Lung (tissue), 12 donors: Measurements from ENCODE around the gene ODC1. TPM values are rescaled to one million over a fixed set of nuclear protein-coding genes. Genes with fewer than 3 reads are reported as not detected.
A peak's percentile ranks its signal among the peaks of the same experiment; 100 is the strongest.

ENCODE experiments used
- ATAC-seq: fragments of 200-7000 bp; cut with Tn5 transposase; one replicate; pipeline ENCODE4 v1.9.1; 2020; ENCODE audit warnings: moderate number of reproducible peaks; ENCODE audit not compliant: insufficient read depth, low FRiP score
- DNase-seq, 3 donors: peaks; one replicate each; pipeline ENCODE4 v3.0.0-alpha.2; 2013 to 2017
- H3K27ac ChIP-seq, 2 donors: one replicate each; pipeline ENCODE4 v1.5.1; 2013; ENCODE audit warnings: mild to moderate bottlenecking in 2 of 2, moderate library complexity in 2 of 2, control low read depth in 1 of 2, inconsistent platforms in 1 of 2, low read depth in 1 of 2, low read length in 1 of 2
- H3K27me3 ChIP-seq, 3 donors: one replicate each; pipeline ENCODE4 v1.5.1; 2013; ENCODE audit warnings: low read length in 2 of 3; ENCODE audit not compliant: control insufficient read depth in 3 of 3, insufficient read depth in 3 of 3
- H3K36me3 ChIP-seq, 4 donors: one replicate each; pipeline ENCODE4 v1.5.1; 2013; ENCODE audit warnings: low read length in 4 of 4, mild to moderate bottlenecking in 1 of 4, moderate library complexity in 1 of 4; ENCODE audit not compliant: control insufficient read depth in 4 of 4, insufficient read depth in 4 of 4
- H3K4me1 ChIP-seq, 5 donors: one replicate each; pipeline ENCODE4 v1.5.1; 2013; ENCODE audit warnings: low read length in 5 of 5, mild to moderate bottlenecking in 2 of 5, moderate library complexity in 1 of 5; ENCODE audit not compliant: control insufficient read depth in 5 of 5, insufficient read depth in 5 of 5
- H3K4me3 ChIP-seq: one replicate; pipeline ENCODE4 v1.5.1; 2013; ENCODE audit warnings: mild to moderate bottlenecking, control low read depth, moderate library complexity
- H3K9ac ChIP-seq, 2 donors: one replicate each; pipeline ENCODE4 v1.5.1; 2013; ENCODE audit warnings: low read length in 2 of 2, control low read depth in 1 of 2; ENCODE audit not compliant: insufficient read depth in 1 of 2
- H3K9me3 ChIP-seq, 4 donors: one replicate each; pipeline ENCODE4 v1.5.1; 2013; ENCODE audit warnings: low read length in 3 of 4, mild to moderate bottlenecking in 1 of 4, moderate library complexity in 1 of 4; ENCODE audit not compliant: control insufficient read depth in 4 of 4, insufficient read depth in 3 of 4
- WGBS, 2 donors: extraction: QIAGEN DNeasy Blood & Tissue Kit; methylation state at CpG; one replicate each; pipeline ENCODE4 v1.1.7; 2013; 5-methylcytosine and 5-hydroxymethylcytosine counted together
- polyA plus RNA-seq, 2 donors: library from polyadenylated mRNA; stranded (reverse); fragments of 200-250 nt; gene quantifications; one replicate each; pipeline ENCODE4 v1.2.1, GENCODE V29; 2013
- total RNA-seq, 2 donors: library from RNA; depleted of rRNA in 1 of 2; stranded (reverse); fragments of >200 nt in 1 of 2; gene quantifications; one replicate each; pipeline ENCODE4 v1.2.1, GENCODE V29; 2014 to 2021
- TF ChIP-seq, protein P1 (sequence below): IDR thresholded peaks from 2 replicates; pipeline ENCODE4 v1.5.1; 2012; ENCODE audit warnings: mild to moderate bottlenecking; ENCODE audit errors: control extremely low read depth, extremely low read depth
- donor health status: control.
- donor health status: control.
- donor health status: Bipolar disorder and iron deficiency.
- donor health status: healthy.
- donor health status: DM: yes; HTN: yes; CAD: no.

The ODC1 gene
- total and polyA plus RNA-seq, 4 donors, result 32.5 to 115 (median 75.4) TPM

- WGBS, 2 donors, result 80 to 86% methylated on average over 18 to 19 of the region's 19 CpGs
- no peaks in the 10 kb centered on the region for H3K9me3 ChIP-seq
- no peak overlapping the region for H3K27ac ChIP-seq
- H3K36me3 ChIP-seq, result peaks cover 0 to 4% (median 0%) of the 10 kb centered on the region in 4 donors
- H3K9ac ChIP-seq, result no peak overlapping the region
- no peak overlapping the region for H3K4me3 ChIP-seq
- DNase-seq (no peak), ATAC-seq (no peak)
- TF ChIP-seq, protein P1, sequence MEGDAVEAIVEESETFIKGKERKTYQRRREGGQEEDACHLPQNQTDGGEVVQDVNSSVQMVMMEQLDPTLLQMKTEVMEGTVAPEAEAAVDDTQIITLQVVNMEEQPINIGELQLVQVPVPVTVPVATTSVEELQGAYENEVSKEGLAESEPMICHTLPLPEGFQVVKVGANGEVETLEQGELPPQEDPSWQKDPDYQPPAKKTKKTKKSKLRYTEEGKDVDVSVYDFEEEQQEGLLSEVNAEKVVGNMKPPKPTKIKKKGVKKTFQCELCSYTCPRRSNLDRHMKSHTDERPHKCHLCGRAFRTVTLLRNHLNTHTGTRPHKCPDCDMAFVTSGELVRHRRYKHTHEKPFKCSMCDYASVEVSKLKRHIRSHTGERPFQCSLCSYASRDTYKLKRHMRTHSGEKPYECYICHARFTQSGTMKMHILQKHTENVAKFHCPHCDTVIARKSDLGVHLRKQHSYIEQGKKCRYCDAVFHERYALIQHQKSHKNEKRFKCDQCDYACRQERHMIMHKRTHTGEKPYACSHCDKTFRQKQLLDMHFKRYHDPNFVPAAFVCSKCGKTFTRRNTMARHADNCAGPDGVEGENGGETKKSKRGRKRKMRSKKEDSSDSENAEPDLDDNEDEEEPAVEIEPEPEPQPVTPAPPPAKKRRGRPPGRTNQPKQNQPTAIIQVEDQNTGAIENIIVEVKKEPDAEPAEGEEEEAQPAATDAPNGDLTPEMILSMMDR, result no peak
- peaks cover 0 to 8% (median 3%) of the 10 kb centered on the region in 5 donors for H3K4me1 ChIP-seq
- peaks cover 0 to 11% (median 4%) of the 10 kb centered on the region in 3 donors for H3K27me3 ChIP-seq
Observed at GRCh38 chr2:10433947-10434885, 13.9 kb downstream of the ODC1 start.

- no peak for DNase-seq
- H3K9me3 ChIP-seq, result no peaks in the 10 kb centered on the region
- H3K9ac ChIP-seq, result no peak overlapping the region
- H3K4me1 ChIP-seq, result peaks cover 0 to 8% (median 3%) of the 10 kb centered on the region in 5 donors
- H3K27ac ChIP-seq, result no peak overlapping the region
- H3K27me3 ChIP-seq, result peaks cover 0 to 11% (median 4%) of the 10 kb centered on the region in 3 donors
- TF ChIP-seq, protein P1, result no peak
- H3K36me3 ChIP-seq, result peaks cover 0 to 1% (median 0%) of the 10 kb centered on the region in 4 donors
- 96% methylated on average over 10 of the region's 10 CpGs for WGBS, 2 donors
- no peak for ATAC-seq
- H3K4me3 ChIP-seq, result no peak overlapping the region
Observed at GRCh38 chr2:10433264-10433946, 14.7 kb downstream of the ODC1 start.

DNA sequence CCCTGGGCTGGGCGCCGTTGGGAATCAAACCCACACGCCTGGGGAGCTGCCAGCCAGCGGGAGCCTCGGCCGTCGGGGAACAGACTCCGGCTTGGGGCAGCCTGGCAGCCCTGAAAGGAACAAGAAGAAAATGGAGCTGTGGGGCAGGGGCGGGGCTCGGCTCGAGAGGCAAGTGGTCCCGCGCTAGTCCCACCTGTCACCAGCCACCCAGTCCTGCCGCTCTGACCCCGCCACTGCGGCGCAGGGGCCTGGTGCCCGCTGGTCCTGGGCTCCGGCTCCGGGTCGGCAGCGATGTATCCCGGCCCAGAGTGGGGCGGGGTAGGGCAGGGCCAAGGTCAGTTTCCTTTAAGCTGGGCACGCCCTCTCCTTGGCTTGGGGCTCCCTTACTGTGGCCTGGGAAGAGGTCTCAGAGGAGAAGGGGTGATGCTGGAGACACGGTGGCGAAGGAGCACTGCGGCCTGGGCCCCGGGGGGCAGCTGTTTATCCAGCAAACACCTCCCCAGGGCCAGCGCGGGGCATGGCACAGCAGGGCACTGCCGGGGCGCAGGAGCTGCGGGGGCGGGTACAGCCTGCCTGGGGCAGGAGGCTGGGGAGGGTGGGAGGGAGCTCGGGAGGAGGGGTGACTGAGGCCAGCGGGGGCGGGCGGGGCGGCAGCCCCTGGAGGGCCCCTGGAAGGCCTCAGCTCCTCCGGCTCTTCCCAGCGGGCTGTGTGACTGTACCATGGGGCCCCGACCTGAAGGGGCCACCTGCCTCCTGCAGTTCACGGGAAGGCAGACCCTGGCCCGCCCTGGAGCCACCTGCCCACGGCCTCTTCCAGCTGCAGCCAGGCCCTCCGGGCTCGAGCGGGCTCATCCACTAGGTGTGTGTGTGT is 15.6 kb downstream of the ODC1 start:
- Histone ChIP-seq H3K27ac (no peak overlapping the region), H3K4me3 (no peak overlapping the region), H3K9me3 (no peaks in the 10 kb centered on the region), H3K9ac (no peak overlapping the region), H3K36me3 (peaks cover 0 to 5% (median 0%) of the 10 kb centered on the region in 4 donors), H3K27me3 (peaks cover 0 to 11% (median 4%) of the 10 kb centered on the region in 3 donors), H3K4me1 (peaks cover 0 to 14% (median 3%) of the 10 kb centered on the region in 5 donors)
- DNase-seq (peak in 1 of 3 donors; percentile 35), ATAC-seq (peak; percentile 73)
- TF ChIP-seq, protein P1, result no peak
- WGBS, 2 donors, result 17 to 23% methylated on average over 41 to 49 of the region's 49 CpGs
